ENCODE measurements around the gene DOCK9.

DOCK9 gene

GRCh38 chr13:98961503-98962105 is 16.3 kb downstream of the DOCK9 start:
- H3K4me3 ChIP-seq (ENCODE audit: low read depth, low read length) = no peak overlapping the region
- no peak for TF ChIP-seq CTCF (IDR thresholded peaks at IDR 0.05; ENCODE audit: low read depth, low read length, missing control alignments)
- no peak for DNase-seq (ENCODE audit: low read depth)

GRCh38 chr13:98960606-98961502 is 17.0 kb downstream of the DOCK9 start:
- DNase-seq (ENCODE audit: low read depth) = no peak
- TF ChIP-seq CTCF (IDR thresholded peaks at IDR 0.05; ENCODE audit: low read depth, low read length, missing control alignments) = no peak
- no peak overlapping the region for H3K4me3 ChIP-seq (ENCODE audit: low read depth, low read length)

GRCh38 chr13:98959786-98960605 is 17.9 kb downstream of the DOCK9 start:
- H3K4me3 ChIP-seq (ENCODE audit: low read depth, low read length) = no peak overlapping the region
- DNase-seq (ENCODE audit: low read depth) = no peak
- no peak for TF ChIP-seq CTCF (IDR thresholded peaks at IDR 0.05; ENCODE audit: low read depth, low read length, missing control alignments)

GRCh38 chr13:98959291-98959690 is 18.6 kb downstream of the DOCK9 start:
- H3K4me3 ChIP-seq (ENCODE audit: low read depth, low read length) = no peak overlapping the region
- TF ChIP-seq CTCF (IDR thresholded peaks at IDR 0.05; ENCODE audit: low read depth, low read length, missing control alignments) = no peak
- DNase-seq (ENCODE audit: low read depth) = no peak

GRCh38 chr13:98958443-98958794 is 19.4 kb downstream of the DOCK9 start:
- TF ChIP-seq CTCF (IDR thresholded peaks at IDR 0.05; ENCODE audit: low read depth, low read length, missing control alignments) = no peak
- no peak for DNase-seq (ENCODE audit: low read depth)
- no peak overlapping the region for H3K4me3 ChIP-seq (ENCODE audit: low read depth, low read length)

- no peak overlapping the region for H3K4me3 ChIP-seq (ENCODE audit: low read depth, low read length)
- TF ChIP-seq CTCF (IDR thresholded peaks at IDR 0.05; ENCODE audit: low read depth, low read length, missing control alignments) = no peak
- no peak for DNase-seq (ENCODE audit: low read depth)
Measured at GRCh38 chr13:98957731-98958442, 20.0 kb downstream of the DOCK9 start.
